ENCODE data around the gene MOSPD2.

DNA sequence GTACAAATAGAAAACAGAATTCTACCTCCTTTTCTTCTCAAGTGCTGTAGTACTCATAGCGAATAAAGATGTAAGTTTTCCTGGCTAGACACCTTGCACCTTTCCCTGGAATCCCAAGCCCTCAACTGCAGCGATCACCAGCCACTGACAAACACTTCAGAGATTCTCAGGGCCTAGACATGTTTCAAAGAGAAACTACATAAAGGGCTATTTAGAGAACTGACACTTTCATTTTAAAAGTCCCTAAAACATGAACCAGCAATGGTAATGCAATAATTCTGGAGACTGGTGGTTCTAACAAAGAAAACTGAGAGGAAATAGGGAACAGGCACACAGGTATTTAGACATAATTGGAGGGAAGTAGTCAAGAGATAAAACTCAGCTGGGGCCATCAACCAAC, 36.1 kb upstream of the MOSPD2 start:
- TF ChIP-seq, protein P1, sequence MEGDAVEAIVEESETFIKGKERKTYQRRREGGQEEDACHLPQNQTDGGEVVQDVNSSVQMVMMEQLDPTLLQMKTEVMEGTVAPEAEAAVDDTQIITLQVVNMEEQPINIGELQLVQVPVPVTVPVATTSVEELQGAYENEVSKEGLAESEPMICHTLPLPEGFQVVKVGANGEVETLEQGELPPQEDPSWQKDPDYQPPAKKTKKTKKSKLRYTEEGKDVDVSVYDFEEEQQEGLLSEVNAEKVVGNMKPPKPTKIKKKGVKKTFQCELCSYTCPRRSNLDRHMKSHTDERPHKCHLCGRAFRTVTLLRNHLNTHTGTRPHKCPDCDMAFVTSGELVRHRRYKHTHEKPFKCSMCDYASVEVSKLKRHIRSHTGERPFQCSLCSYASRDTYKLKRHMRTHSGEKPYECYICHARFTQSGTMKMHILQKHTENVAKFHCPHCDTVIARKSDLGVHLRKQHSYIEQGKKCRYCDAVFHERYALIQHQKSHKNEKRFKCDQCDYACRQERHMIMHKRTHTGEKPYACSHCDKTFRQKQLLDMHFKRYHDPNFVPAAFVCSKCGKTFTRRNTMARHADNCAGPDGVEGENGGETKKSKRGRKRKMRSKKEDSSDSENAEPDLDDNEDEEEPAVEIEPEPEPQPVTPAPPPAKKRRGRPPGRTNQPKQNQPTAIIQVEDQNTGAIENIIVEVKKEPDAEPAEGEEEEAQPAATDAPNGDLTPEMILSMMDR (conservative IDR thresholded peaks at IDR 0.05 in 1 of 2, IDR thresholded peaks at IDR 0.05 in 1 of 2; ENCODE audit: low read depth in 1 of 2, low read length in 2 of 2), result no peak
- no peak for TF ChIP-seq EZH2 (IDR thresholded peaks at IDR 0.05; ENCODE audit: low read length, missing control alignments)
